H7 (cell line): ENCODE results near the gene MBIP. TPM values are rescaled to one million over a fixed set of nuclear protein-coding genes. Genes with fewer than 3 reads are reported as not detected.

Experiments used
- DNase-seq: peaks from one replicate; pipeline ENCODE4 v3.0.0; 2012
- H3K27me3 ChIP-seq: 2 replicates; pipeline ENCODE4 v1.6.0; 2011; ENCODE audit warnings: mild to moderate bottlenecking, low read length; ENCODE audit not compliant: control insufficient read depth, insufficient read depth
- H3K36me3 ChIP-seq: replicated peaks from 2 replicates; pipeline ENCODE4 v1.5.1; 2011; ENCODE audit warnings: low read length; ENCODE audit not compliant: control insufficient read depth, insufficient read depth
- H3K4me3 ChIP-seq: 2 replicates; pipeline ENCODE4 v1.5.1; 2011; ENCODE audit warnings: low read depth, mild to moderate bottlenecking, control low read depth, low read length, moderate library complexity; ENCODE audit not compliant: insufficient read depth
- total RNA-seq: library from RNA; depleted of rRNA; stranded (reverse); fragments of >200 nt; shearing (Covaris generic); gene quantifications from 2 replicates; pipeline ENCODE4 v1.2.3, GENCODE V29; 2014

MBIP gene
- total RNA-seq, 1 experiment from 2014 or later, result 7.6 TPM

DNA sequence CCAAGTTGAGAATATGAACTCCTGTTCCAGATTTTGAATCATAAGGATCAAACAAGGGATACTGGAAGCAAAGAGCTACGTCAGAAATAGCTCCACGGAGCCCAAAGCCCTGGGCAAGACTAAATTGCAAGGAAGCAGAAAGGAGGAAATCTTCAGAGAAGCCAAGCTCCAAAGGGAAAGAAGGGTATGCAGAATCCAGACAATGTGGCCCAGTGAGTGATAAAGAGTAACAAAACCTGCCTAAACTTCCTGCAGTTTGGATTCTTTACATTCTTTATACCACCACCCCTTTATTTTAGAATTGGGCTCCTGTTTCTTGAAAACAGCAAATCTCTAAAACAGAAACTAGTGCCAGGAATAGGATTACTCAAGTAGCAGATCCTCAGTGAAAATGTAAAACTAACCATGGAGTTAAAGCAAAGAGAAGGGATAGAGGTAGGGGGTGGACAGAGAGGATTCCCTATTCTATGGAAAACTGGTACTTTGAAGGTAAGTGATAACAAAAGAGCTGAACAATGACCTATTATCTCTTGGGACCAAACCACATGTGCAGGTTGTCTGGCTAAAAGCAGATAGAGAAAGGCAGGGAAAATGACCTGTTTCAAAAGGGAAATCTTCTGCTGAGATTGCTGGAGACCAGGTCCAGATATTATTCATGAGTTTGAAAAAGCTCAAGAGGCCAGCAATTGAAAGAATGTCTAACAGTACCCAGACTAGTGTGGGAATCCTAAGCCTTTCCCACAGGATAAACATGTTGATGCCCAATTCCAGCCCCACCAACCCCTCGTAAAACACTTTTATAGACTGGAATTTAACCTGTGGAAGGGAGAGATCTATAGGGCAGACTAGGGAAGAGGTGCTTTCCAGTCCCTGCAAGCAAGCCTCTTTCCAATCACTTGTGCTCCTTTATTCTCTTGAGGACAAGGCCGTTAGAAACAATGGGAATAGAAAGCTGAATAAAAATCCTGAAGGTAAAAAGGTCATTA is 24.5 kb downstream of the MBIP start:
- Histone ChIP-seq H3K36me3 (peaks cover 7% of the 10 kb centered on the region), H3K27me3 (no peaks in the 10 kb centered on the region), H3K4me3 (no peak overlapping the region)
- no peak for DNase-seq

DNA sequence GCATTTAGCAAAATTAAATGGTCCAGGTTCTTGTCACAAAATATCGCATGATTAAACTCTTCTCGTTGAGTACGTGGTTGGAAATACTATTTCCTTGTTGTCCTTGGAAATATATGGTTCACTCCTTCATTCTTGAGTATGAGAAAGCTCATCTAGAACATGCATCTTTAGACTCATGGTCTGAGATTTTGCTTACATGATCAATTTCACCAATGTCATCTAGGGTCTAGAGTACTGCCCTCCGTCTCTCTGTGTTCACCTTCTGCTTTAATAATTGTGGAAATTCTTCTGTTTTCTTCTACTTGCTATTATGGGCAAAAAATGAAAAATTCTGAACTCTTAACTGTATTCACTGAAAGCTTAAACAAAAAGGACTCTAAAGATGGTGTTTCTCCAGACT is 25.9 kb downstream of the MBIP start:
- H3K27me3 ChIP-seq, result no peaks in the 10 kb centered on the region
- H3K4me3 ChIP-seq, result no peak overlapping the region
- DNase-seq, result no peak
- peaks cover 7% of the 10 kb centered on the region for H3K36me3 ChIP-seq

GRCh38 chr14:36293824-36294223 is 26.6 kb downstream of the MBIP start:
- Histone ChIP-seq H3K27me3 (no peaks in the 10 kb centered on the region), H3K36me3 (peaks cover 7% of the 10 kb centered on the region), H3K4me3 (no peak overlapping the region)
- no peak for DNase-seq

DNA sequence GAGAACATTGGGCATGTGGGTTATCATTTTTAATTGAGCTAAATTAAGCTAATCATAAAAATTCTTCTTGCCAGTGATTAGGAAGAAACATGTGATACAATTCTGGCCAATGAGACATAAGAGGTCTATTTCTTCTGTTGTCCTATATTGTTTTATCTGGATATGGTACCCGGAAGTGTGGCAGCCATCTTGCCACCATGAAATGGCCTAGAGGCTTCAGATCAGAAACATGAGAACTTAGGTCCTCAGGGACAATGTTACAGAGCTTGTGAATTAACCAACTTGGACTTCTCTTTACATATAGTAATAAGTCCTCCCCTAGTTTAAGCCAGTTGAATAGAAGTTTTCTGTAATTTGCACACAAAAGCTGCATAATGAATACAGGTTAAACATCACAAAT is 30.5 kb downstream of the MBIP start:
- DNase-seq, result no peak
- H3K27me3 ChIP-seq, result no peaks in the 10 kb centered on the region
- H3K36me3 ChIP-seq, result no peaks in the 10 kb centered on the region
- H3K4me3 ChIP-seq, result no peak overlapping the region

- Histone ChIP-seq H3K27me3 (no peaks in the 10 kb centered on the region), H3K4me3 (no peak overlapping the region), H3K36me3 (no peaks in the 10 kb centered on the region)
- DNase-seq, result no peak
These were observed 31.9 kb downstream of the MBIP start for GRCh38 chr14:36288496-36288895.

DNA sequence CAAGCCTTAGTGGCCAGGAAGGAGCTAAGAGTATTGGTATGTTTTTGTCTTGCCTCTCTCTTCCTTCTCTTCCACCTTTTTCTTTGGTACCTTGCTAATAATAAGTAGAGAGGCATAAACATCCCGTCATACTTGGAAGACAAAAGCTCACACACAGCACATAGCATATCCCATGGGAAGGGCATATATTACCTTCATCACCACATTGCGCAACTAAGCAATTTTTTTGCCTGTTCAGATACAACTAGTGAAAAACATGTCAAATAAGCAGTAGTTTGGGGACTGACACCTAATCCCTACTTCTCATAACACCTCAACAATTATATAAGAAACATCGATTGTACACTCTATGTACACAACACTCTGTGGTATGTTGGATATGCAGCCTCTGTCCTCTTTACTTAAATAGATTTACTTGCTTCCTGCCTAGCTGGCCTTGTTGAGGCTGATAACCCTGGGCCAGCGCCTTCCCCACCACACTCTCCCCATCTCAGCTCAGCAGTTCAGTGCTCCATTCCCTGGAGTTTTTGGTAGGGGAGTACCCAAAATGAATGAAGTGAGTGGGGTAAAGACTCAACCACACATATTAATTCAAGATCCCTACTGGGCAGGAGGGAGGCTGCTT is 35.4 kb downstream of the MBIP start:
- Histone ChIP-seq H3K27me3 (no peaks in the 10 kb centered on the region), H3K4me3 (no peak overlapping the region), H3K36me3 (no peaks in the 10 kb centered on the region)
- no peak for DNase-seq

DNA sequence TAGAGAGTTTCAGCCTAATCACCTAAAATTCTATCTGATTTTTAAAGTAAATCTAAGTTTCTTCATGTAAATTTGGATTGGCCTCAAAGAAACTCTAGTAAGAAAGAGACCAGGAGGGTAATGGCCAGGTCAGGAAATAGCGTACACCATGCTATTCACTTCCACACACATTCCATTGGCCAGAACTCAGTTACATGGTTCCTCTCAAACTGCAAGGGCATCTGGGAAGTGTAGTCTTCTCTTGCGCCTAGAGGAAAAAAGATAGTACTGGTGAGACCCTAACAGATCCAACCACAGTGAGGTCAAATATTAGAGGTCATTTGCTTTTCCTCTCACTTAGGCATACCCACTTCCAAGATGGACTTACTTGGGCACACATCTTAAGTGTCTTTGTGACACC is 39.1 kb downstream of the MBIP start:
- no peak for DNase-seq
- no peaks in the 10 kb centered on the region for H3K36me3 ChIP-seq

DNA sequence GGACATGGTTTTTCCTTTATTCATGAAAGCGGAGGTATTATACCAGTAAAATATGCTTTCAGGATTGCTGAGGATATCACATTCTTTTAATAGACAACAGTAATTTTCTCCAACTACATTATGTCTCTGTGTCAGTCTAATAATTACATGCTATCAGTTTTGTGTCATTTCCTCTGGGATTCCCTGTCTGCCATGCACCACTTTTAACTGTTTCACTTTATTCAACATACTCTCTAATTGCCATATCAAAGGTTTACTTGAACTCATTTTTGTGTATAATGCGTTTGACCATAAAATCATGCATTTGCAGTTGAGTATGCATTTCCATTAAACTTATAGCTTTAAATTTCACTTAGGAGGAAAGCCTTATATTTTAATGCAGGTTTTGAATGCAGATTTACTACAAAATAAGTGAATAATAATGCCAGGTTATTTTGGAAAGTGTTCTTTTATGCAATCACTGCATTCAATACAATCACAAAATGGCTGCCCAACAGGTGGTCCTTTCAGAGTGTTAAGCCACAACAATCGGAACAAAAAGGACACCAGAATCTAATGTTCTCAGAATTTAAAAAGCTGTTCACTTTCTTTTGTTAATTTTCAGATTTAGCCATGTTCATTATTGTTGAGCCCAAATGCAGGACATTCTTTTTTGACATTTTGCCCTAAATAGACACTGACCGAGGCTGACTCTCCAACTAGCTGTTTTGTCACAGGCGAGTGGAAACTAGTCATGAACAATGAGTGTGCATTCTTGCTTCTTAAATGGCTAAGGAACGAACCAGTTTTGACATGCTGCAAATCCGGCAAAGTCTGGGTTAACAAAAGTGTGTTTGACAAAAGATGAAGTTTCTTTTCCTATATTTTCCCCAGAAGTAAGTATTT is 40.9 kb downstream of the MBIP start:
- no peaks in the 10 kb centered on the region for H3K27me3 ChIP-seq
- no peak overlapping the region for H3K4me3 ChIP-seq
- no peak for DNase-seq
- H3K36me3 ChIP-seq, result no peaks in the 10 kb centered on the region

More for the DNA sequence above, 39.1 kb downstream of the MBIP start:
- Histone ChIP-seq H3K4me3 (no peak overlapping the region), H3K27me3 (no peaks in the 10 kb centered on the region)

- peaks cover 26% of the 10 kb centered on the region for H3K27me3 ChIP-seq
- H3K4me3 ChIP-seq, result no peak overlapping the region
- no peak for DNase-seq
- no peaks in the 10 kb centered on the region for H3K36me3 ChIP-seq
These were observed 44.7 kb downstream of the MBIP start for GRCh38 chr14:36275741-36276140.

GRCh38 chr14:36271939-36272907 is 48.2 kb downstream of the MBIP start:
- no peak for DNase-seq
- Histone ChIP-seq H3K36me3 (no peaks in the 10 kb centered on the region), H3K4me3 (peak overlapping the region; percentile 34), H3K27me3 (peaks cover 32% of the 10 kb centered on the region)

- H3K4me3 ChIP-seq, result no peak overlapping the region
- H3K27me3 ChIP-seq, result peaks cover 32% of the 10 kb centered on the region
- no peaks in the 10 kb centered on the region for H3K36me3 ChIP-seq
These were observed 49.2 kb downstream of the MBIP start for GRCh38 chr14:36271222-36271621.

GRCh38 chr14:36270191-36270590 is 50.2 kb downstream of the MBIP start:
- no peak for DNase-seq
- Histone ChIP-seq H3K4me3 (no peak overlapping the region), H3K36me3 (no peaks in the 10 kb centered on the region), H3K27me3 (peaks cover 32% of the 10 kb centered on the region)

More at GRCh38 chr14:36271222-36271621, 49.2 kb downstream of the MBIP start:
- DNase-seq, result peak; percentile 41

DNA sequence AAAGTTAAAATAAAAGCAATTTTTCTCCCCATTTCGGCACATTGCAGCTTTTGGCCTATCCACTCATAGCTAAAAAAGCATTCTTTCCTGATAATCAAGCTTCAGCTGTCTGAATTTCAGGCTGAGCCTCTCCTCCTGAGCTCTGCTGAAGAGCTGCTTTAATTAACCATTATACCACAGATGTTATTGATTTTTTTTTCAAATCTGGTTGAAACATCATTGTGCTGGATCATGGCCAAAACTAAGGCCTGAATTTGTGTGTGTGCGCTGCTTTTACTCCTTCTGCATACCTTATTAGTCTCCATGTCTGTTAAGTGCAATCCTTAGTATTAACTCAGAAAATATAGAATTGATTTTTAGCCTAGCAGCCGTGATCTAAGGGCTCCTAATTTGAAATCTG is 52.3 kb downstream of the MBIP start:
- H3K27me3 ChIP-seq, result peaks cover 26% of the 10 kb centered on the region
- H3K36me3 ChIP-seq, result no peaks in the 10 kb centered on the region
- H3K4me3 ChIP-seq, result no peak overlapping the region
- no peak for DNase-seq
